Aorta (tissue), 5 donors: ENCODE data around the gene MORN1. TPM values are rescaled to one million over a fixed set of nuclear protein-coding genes. Genes with fewer than 3 reads are reported as not detected.

Experiments
- ATAC-seq: fragments of 200-7000 bp; cut with Tn5 transposase; one replicate; pipeline ENCODE4 v1.9.1; 2022; ENCODE audit warnings: moderate library complexity; ENCODE audit not compliant: low FRiP score
- DNase-seq, 2 donors: peaks; one replicate each; pipeline ENCODE4 v3.0.0-alpha.2; 2020
- H3K27ac ChIP-seq, 2 donors: one replicate each; pipeline ENCODE4 v1.5.1; 2013; ENCODE audit warnings: low read length in 2 of 2, mild to moderate bottlenecking in 2 of 2, moderate library complexity in 2 of 2, control low read depth in 1 of 2, inconsistent platforms in 1 of 2, low read depth in 1 of 2
- H3K27me3 ChIP-seq, 2 donors: one replicate each; pipeline ENCODE4 v1.6.1; 2013; ENCODE audit warnings: control low read depth in 1 of 2, low read length in 1 of 2, mild to moderate bottlenecking in 1 of 2, moderate library complexity in 1 of 2; ENCODE audit not compliant: insufficient read depth in 2 of 2, control insufficient read depth in 1 of 2
- H3K36me3 ChIP-seq, 2 donors: one replicate each; pipeline ENCODE4 v1.6.1; 2013; ENCODE audit warnings: control low read depth in 1 of 2, low read length in 1 of 2, mild to moderate bottlenecking in 1 of 2; ENCODE audit not compliant: insufficient read depth in 2 of 2, control insufficient read depth in 1 of 2
- H3K4me1 ChIP-seq, 2 donors: one replicate each; pipeline ENCODE4 v1.6.1; 2013; ENCODE audit warnings: low read length in 2 of 2, control low read depth in 1 of 2, mild to moderate bottlenecking in 1 of 2, moderate library complexity in 1 of 2; ENCODE audit not compliant: insufficient read depth in 2 of 2, control insufficient read depth in 1 of 2
- H3K4me3 ChIP-seq, 2 donors: one replicate each; pipeline ENCODE4 v1.5.1; 2013; ENCODE audit warnings: low read length in 2 of 2, control low read depth in 1 of 2, mild to moderate bottlenecking in 1 of 2
- H3K9me3 ChIP-seq: one replicate; pipeline ENCODE4 v1.6.1; 2013; ENCODE audit warnings: mild to moderate bottlenecking, low read length; ENCODE audit not compliant: control insufficient read depth
- WGBS, 2 donors: extraction: QIAGEN DNeasy Blood & Tissue Kit; methylation state at CpG; one replicate each; pipeline ENCODE4 v1.1.7; 2013; 5-methylcytosine and 5-hydroxymethylcytosine counted together
- intact Hi-C, 2 donors: fragments of 100-400 bp; cut with DNase I; formaldehyde crosslinking; loops; one replicate each; pipeline versions ENCODE4 v1.14.2 to v1.15.0; 2022
- polyA plus RNA-seq, 2 donors: library from polyadenylated mRNA; stranded (reverse); fragments of 200-250 nt; gene quantifications; one replicate each; pipeline ENCODE4 v1.2.3, GENCODE V29; 2013
- total RNA-seq, 2 donors: library from RNA; stranded (reverse); fragmentation: NEBNext Ultra II Directional; extraction: Animal tissue kit (Norgen Biotek cat#: 25700); gene quantifications; one replicate each; pipeline ENCODE4 v1.2.1, GENCODE V29; 2021
- donor health status: healthy with polysubstance abuse.
- donor health status: Bipolar disorder and iron deficiency.
- donor health status: DM: no; HTN: no; CAD: no.
- donor health status: DM: no; HTN: no; CAD: no.
- donor health status: DM: yes; HTN: yes; CAD: no.

Gene MORN1
- total and polyA plus RNA-seq, 4 donors: 0.50 to 12.0 (median 6.9) TPM

GRCh38 chr1:2290171-2290578 is 101.2 kb downstream of the MORN1 start:
- intact Hi-C loops: no loop called here
- no peaks in the 10 kb centered on the region for H3K4me1 ChIP-seq
- H3K4me3 ChIP-seq: no peak overlapping the region
- H3K36me3 ChIP-seq: no peaks in the 10 kb centered on the region
- peak overlapping the region; percentile 39 to 72 for H3K27ac ChIP-seq
- 40 to 43% methylated on average over 6 to 7 of the region's 7 CpGs for WGBS, 2 donors
- H3K27me3 ChIP-seq: no peaks in the 10 kb centered on the region
- DNase-seq (no peak), ATAC-seq (peak; percentile 29)
- H3K9me3 ChIP-seq: no peaks in the 10 kb centered on the region

- no peaks in the 10 kb centered on the region for H3K4me1 ChIP-seq
- H3K4me3 ChIP-seq: no peak overlapping the region
- DNase-seq (no peak), ATAC-seq (no peak)
- intact Hi-C loops: no loop called here
- peak overlapping the region in 1 of 2 donors; percentile 55 for H3K27ac ChIP-seq
- H3K27me3 ChIP-seq: no peaks in the 10 kb centered on the region
- no peaks in the 10 kb centered on the region for H3K9me3 ChIP-seq
- WGBS, 2 donors: 46 to 48% methylated on average over 9 of the region's 9 CpGs
- H3K36me3 ChIP-seq: no peaks in the 10 kb centered on the region
Measured at GRCh38 chr1:2289607-2290006, 101.7 kb downstream of the MORN1 start.

GRCh38 chr1:2288816-2289536 is 102.4 kb downstream of the MORN1 start:
- 68% methylated on average over 20 of the region's 20 CpGs for WGBS, 2 donors
- intact Hi-C loops: no loop called here
- no peaks in the 10 kb centered on the region for H3K36me3 ChIP-seq
- no peak overlapping the region for H3K4me3 ChIP-seq
- H3K27ac ChIP-seq: no peak overlapping the region
- DNase-seq (no peak), ATAC-seq (no peak)
- H3K4me1 ChIP-seq: no peaks in the 10 kb centered on the region
- no peaks in the 10 kb centered on the region for H3K9me3 ChIP-seq
- H3K27me3 ChIP-seq: no peaks in the 10 kb centered on the region

GRCh38 chr1:2288311-2288710 is 103.0 kb downstream of the MORN1 start:
- intact Hi-C loops: no loop called here
- no peak for ATAC-seq
- no peaks in the 10 kb centered on the region for H3K4me1 ChIP-seq
- WGBS, 2 donors: 70 to 81% methylated on average over 10 of the region's 10 CpGs
- H3K27ac ChIP-seq: no peak overlapping the region
- no peaks in the 10 kb centered on the region for H3K9me3 ChIP-seq
- DNase-seq: no peak
- H3K36me3 ChIP-seq: no peaks in the 10 kb centered on the region
- H3K27me3 ChIP-seq: no peaks in the 10 kb centered on the region
- H3K4me3 ChIP-seq: no peak overlapping the region

- Histone ChIP-seq H3K9me3 (no peaks in the 10 kb centered on the region), H3K4me3 (no peak overlapping the region), H3K36me3 (no peaks in the 10 kb centered on the region), H3K27ac (no peak overlapping the region), H3K27me3 (no peaks in the 10 kb centered on the region), H3K4me1 (no peaks in the 10 kb centered on the region)
- WGBS, 2 donors: 83 to 84% methylated on average over 14 of the region's 14 CpGs
- DNase-seq (no peak), ATAC-seq (no peak)
- intact Hi-C loops: no loop called here
Measured at GRCh38 chr1:2287649-2288048, 103.7 kb downstream of the MORN1 start.

- no peak overlapping the region for H3K4me3 ChIP-seq
- intact Hi-C loops: no loop called here
- H3K27ac ChIP-seq: no peak overlapping the region
- H3K27me3 ChIP-seq: no peaks in the 10 kb centered on the region
- no peaks in the 10 kb centered on the region for H3K4me1 ChIP-seq
- no peak for DNase-seq
- no peak for ATAC-seq
- H3K36me3 ChIP-seq: no peaks in the 10 kb centered on the region
- WGBS, 2 donors: 71 to 74% methylated on average over 15 of the region's 15 CpGs
- H3K9me3 ChIP-seq: no peaks in the 10 kb centered on the region
Measured at GRCh38 chr1:2286923-2287322, 104.4 kb downstream of the MORN1 start.

GRCh38 chr1:2284932-2285331 is 106.4 kb downstream of the MORN1 start:
- 84 to 87% methylated on average over 9 of the region's 9 CpGs for WGBS, 2 donors
- Histone ChIP-seq H3K27ac (no peak overlapping the region), H3K36me3 (no peaks in the 10 kb centered on the region), H3K4me1 (no peaks in the 10 kb centered on the region), H3K27me3 (no peaks in the 10 kb centered on the region), H3K9me3 (no peaks in the 10 kb centered on the region), H3K4me3 (no peak overlapping the region)
- ATAC-seq: no peak
- intact Hi-C loops: no loop called here
- no peak for DNase-seq

- Histone ChIP-seq H3K9me3 (no peaks in the 10 kb centered on the region), H3K36me3 (no peaks in the 10 kb centered on the region), H3K4me1 (no peaks in the 10 kb centered on the region), H3K27me3 (no peaks in the 10 kb centered on the region), H3K4me3 (no peak overlapping the region), H3K27ac (no peak overlapping the region)
- intact Hi-C loops: no loop called here
- 70 to 78% methylated on average over 25 to 27 of the region's 27 CpGs for WGBS, 2 donors
- ATAC-seq (peak; percentile 26), DNase-seq (no peak)
Measured at GRCh38 chr1:2283991-2284895, 107.1 kb downstream of the MORN1 start.
